ENCODE measurements around the gene EPHA6.

DNA sequence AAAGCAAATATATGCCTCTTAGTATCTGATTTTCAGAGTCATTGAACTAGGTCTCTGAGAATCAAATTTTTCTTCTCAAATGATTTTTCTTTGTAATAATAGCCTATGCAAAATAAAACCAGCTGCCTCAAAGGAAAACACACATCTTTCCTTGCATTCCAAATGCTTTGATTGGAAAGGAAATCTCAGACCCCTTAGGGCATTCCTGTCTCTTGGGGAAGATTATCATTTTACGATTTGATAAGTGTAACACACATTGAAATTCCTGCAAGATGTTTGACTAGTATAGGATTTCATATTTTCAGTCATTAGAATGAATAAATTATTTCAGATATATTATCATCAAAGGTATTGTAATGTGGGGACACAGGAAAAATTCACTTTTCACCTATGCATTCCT, 244.8 kb downstream of the EPHA6 start:
- TF ChIP-seq, protein P1, sequence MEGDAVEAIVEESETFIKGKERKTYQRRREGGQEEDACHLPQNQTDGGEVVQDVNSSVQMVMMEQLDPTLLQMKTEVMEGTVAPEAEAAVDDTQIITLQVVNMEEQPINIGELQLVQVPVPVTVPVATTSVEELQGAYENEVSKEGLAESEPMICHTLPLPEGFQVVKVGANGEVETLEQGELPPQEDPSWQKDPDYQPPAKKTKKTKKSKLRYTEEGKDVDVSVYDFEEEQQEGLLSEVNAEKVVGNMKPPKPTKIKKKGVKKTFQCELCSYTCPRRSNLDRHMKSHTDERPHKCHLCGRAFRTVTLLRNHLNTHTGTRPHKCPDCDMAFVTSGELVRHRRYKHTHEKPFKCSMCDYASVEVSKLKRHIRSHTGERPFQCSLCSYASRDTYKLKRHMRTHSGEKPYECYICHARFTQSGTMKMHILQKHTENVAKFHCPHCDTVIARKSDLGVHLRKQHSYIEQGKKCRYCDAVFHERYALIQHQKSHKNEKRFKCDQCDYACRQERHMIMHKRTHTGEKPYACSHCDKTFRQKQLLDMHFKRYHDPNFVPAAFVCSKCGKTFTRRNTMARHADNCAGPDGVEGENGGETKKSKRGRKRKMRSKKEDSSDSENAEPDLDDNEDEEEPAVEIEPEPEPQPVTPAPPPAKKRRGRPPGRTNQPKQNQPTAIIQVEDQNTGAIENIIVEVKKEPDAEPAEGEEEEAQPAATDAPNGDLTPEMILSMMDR (IDR thresholded peaks at IDR 0.05): no peak
- TF ChIP-seq POLR2A (IDR thresholded peaks at IDR 0.05): no peak
